Stimulated activated CD8-positive, alpha-beta memory T cell treated with anti-CD3 and anti-CD28 coated beads, Interleukin-12 subunit alpha, Interleukin-12 subunit beta, amount 100 ng/mL, for 24 hours (primary cell): ENCODE data around the gene ADAMTS12.
"Not testable (repeated sequence)": the region's sequence is repeated elsewhere in the genome, so short reads cannot be mapped to it uniquely, and the experiment has no call there.

Experiments
- DNase-seq: peaks from one replicate; pipeline ENCODE4 v3.0.0-alpha.2; 2020; ENCODE audit errors: extremely low read depth

Gene ADAMTS12, protein sequence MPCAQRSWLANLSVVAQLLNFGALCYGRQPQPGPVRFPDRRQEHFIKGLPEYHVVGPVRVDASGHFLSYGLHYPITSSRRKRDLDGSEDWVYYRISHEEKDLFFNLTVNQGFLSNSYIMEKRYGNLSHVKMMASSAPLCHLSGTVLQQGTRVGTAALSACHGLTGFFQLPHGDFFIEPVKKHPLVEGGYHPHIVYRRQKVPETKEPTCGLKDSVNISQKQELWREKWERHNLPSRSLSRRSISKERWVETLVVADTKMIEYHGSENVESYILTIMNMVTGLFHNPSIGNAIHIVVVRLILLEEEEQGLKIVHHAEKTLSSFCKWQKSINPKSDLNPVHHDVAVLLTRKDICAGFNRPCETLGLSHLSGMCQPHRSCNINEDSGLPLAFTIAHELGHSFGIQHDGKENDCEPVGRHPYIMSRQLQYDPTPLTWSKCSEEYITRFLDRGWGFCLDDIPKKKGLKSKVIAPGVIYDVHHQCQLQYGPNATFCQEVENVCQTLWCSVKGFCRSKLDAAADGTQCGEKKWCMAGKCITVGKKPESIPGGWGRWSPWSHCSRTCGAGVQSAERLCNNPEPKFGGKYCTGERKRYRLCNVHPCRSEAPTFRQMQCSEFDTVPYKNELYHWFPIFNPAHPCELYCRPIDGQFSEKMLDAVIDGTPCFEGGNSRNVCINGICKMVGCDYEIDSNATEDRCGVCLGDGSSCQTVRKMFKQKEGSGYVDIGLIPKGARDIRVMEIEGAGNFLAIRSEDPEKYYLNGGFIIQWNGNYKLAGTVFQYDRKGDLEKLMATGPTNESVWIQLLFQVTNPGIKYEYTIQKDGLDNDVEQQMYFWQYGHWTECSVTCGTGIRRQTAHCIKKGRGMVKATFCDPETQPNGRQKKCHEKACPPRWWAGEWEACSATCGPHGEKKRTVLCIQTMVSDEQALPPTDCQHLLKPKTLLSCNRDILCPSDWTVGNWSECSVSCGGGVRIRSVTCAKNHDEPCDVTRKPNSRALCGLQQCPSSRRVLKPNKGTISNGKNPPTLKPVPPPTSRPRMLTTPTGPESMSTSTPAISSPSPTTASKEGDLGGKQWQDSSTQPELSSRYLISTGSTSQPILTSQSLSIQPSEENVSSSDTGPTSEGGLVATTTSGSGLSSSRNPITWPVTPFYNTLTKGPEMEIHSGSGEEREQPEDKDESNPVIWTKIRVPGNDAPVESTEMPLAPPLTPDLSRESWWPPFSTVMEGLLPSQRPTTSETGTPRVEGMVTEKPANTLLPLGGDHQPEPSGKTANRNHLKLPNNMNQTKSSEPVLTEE (N-terminal part only)

DNA sequence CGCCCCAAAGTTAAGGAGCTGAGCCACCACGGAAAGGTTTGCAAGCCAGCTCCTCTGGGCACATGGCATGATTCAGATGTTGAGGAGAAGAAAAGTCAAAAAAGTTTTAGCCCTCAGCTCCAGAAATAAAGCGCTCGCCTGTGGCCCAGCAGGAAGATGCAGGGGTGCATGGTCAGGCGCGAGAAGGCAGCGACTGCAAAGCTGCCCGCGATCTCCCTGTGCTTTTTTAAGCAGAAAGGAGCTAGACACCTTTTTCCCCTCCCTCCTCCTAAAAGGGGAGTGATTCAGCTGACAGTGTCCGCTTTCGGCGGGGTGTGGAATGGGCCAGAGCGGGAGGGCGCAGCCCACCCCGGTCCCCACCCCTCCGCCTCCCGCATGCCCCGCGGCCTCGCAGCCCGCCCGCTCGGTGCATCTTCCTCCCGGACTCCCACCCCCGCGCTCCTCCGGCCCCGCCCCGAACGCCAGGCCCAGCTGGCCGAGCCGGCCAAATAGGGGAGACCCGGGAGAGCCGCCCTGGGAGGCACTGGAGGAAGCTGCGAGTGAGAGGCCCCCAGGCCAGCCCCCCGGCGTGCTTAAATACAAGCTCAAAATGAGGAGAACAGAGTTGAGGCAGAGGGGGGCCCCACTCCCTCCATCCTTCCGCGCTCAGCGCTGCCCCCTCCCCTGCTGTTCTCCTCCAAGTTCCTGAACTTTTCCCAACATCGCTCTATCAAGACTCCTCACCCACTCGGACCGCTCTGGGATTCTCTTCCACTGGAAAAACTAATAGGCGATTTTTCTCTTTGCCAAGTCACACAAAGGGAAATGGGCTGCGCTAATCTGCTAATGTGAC is at the start of gene ADAMTS12:
TSS of gene ADAMTS12 (minus strand) at position 203 of the 832 bp plus-strand sequence. CDS start at position 69, 134 bp downstream.
- no peak for DNase-seq

DNA sequence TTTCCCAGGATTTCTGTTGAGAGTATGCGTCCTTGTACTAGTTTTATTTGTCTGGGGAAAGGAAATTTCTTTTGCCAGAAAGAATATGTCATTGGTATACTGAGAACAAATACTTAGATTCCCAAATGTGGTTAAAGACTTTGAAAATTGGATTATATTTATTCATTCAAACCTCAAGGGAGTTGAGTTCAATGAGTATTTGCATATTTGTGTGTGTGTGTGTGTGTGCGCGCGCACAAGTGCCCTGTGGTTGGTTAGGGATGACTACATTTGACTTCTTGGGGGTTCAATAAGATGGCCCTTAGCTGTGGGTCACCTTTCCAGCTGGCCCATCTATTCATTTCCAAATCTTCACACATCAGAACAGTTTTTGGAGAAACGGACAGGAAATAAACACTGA is 49.3 kb upstream of the ADAMTS12 start:
- DNase-seq: no peak

DNA sequence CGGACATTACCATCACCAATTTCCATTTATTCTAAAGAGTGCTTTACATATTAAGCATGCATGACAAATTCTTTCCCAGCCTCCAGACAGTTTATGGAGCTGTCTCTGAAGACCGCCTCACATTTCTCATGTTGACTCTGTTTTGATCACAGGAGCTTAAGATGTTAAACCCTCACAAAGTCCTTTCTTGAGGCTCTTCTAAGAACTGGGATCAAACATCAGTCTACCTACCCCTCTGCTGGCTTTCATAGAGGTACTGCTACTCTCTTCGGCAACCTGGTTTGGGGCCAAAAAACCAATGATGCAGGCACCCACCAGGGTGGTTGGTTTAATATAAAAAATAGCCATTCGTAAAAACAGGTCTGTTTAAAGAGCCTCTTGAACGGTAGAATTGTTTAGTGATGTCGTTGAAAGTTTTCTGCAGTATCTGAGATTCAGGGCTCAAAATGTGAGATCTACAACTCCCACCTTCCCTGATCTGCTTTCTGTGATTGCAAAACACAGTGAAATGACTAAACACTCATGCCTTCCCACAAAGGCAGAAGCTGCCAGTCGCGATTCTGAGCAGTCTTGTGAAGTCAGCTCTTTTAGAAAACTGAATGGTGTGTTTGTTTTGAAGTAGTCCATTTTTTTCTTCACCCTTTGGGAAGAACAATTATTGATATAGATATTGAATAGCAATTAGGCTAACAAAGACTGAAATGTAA is 47.9 kb upstream of the ADAMTS12 start:
- DNase-seq: no peak

- no peak for DNase-seq
These were observed 47.1 kb upstream of the ADAMTS12 start for GRCh38 chr5:33938881-33939280.

- DNase-seq: no peak
These were observed 46.7 kb upstream of the ADAMTS12 start for GRCh38 chr5:33938507-33938796.

GRCh38 chr5:33937707-33938506 is 46.1 kb upstream of the ADAMTS12 start:
- no peak for DNase-seq

DNA sequence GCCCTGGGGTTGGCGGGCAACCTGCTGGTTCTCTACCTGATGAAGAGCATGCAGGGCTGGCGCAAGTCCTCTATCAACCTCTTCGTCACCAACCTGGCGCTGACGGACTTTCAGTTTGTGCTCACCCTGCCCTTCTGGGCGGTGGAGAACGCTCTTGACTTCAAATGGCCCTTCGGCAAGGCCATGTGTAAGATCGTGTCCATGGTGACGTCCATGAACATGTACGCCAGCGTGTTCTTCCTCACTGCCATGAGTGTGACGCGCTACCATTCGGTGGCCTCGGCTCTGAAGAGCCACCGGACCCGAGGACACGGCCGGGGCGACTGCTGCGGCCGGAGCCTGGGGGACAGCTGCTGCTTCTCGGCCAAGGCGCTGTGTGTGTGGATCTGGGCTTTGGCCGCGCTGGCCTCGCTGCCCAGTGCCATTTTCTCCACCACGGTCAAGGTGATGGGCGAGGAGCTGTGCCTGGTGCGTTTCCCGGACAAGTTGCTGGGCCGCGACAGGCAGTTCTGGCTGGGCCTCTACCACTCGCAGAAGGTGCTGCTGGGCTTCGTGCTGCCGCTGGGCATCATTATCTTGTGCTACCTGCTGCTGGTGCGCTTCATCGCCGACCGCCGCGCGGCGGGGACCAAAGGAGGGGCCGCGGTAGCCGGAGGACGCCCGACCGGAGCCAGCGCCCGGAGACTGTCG is 45.4 kb upstream of the ADAMTS12 start:
- no peak for DNase-seq

GRCh38 chr5:33936381-33937016 is 44.7 kb upstream of the ADAMTS12 start, which contains the start of gene RXFP3:
Gene RXFP3, plus strand, starts transcription at chr5:33936386. Its CDS starts 355 bp downstream, at chr5:33936741.
- no peak for DNase-seq

DNA sequence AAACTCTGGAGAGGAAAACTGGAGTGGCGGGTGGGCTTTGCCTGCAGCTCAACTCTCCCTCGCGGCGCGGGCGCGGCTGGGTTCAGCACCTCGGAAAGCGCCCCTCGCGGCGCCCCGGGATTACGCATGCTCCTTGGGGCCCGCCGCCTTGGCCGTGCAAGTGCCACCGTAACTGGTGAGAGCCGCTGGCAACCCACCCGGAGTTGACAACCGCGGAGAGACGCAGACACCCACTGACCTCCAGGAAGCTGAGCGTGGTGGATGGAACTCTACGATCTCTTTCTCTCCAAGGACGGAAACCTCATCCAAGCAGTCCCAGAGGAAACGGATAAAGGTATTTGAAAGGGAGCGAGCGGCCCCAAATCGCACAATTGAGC is 44.2 kb upstream of the ADAMTS12 start:
- no peak for DNase-seq

DNA sequence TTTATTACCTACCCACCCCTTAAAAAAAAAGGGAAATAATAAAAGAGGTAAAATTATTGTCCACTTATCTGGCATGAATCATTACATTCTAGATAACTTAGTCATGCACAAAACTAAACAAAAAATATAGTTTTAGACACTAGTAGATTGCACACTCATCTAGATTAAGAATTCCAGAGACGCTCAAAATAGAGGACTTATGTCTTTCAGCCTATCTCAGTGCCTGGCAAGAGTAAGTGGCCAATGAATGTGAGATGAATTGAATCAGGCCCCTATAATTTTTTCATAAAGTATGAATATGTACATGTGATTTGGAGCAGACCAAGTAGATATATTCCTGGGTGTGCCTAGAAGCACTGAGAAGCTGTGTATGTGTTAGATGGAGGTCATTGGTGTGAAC is 42.4 kb upstream of the ADAMTS12 start:
- no peak for DNase-seq

DNA sequence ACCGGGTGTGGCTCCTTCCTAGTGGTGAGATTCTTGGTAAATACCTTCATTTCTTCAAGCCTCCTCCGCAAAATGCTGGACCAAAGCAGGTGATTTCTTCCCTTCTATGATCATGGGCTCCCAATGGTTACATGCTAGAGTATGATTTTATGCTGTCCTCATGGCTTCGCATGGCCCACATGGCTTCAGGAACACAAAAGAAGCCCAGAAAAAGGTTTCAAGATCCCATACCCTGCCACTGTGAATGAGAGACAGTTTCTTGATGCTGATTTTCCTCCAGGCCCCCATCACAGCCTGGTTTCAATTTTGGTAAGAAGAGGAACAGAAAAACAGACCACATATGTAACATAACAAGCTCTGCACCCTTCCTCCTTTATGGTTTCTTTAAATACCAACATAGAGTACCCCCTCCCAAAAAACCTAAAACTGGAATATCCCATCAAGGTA is 42.0 kb upstream of the ADAMTS12 start:
- no peak for DNase-seq

DNA sequence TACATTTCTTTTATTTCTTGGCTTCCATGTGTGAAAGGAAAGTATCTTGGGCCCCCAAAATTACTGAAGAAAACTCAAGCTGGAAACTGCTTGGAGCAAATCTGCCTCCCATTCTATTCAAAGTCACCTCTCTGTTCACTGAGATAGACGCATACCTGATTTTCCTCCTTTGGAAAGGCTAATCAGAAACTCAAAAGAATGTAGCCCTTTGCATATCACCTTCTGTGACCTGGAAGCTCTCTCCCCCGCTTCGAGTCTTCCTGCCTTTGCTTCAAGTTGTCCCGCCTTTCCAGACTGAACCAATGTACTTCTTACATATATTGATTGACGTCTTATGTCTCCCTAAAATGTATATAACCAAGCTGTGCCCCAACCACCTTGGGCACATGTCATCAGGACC is 39.3 kb upstream of the ADAMTS12 start:
- DNase-seq: no peak

DNA sequence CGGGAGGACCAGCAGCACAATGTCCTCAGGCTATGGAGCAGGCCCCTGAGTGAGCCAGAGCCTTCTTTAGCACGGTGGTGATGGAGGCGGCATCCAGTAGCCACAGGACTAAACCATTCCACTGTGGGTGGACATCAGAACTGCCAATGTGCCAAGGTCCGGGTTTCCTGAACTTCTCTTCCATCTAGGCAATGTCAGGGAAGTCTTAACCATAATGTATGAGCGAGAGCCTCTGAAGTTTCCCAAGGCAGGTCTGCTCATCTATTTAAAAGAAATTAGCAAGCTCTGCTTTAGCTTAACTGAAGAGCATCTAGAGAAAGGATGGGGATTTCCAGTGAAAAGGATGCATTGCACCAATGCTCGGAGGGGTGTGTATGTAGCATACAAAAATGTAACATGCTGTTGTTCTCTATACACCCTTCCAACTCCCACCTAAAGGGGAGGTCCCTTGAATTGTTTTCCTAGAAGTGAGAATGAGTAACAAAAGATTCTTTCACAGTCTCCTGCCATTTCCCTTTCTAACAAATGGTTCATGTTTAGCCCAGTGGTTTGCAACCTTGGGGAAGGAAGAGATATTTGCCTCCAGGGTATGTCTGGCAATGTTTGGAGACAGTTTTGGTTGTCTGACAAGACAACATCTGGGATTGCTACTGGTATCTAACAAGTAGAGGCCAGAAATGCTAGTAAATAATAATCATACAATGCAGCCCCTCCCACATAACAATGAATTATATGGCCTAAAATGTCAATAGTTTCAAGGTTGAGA is 38.3 kb upstream of the ADAMTS12 start:
- DNase-seq: no peak

DNA sequence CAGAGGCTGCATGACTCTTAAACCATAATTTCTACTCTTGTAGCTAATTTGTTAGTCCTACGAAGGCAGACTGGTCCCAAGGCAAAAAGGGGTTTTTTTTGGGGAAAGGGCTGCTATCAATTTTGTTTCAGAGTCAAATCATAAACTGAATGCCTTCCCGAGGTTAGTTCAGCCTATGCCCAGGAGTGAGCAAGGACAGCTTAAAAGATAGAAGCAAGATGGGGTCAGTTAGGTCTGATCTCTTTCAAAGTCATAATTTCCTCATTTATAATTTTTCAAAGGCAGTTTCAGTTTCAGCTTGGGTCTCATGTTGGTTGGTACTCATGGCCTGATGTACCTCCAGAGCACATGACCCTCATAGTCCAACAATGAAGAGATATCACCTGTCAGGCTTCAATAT is 36.5 kb upstream of the ADAMTS12 start:
- DNase-seq: no peak

- no peak for DNase-seq
These were observed 35.9 kb upstream of the ADAMTS12 start for GRCh38 chr5:33927685-33928084.

DNA sequence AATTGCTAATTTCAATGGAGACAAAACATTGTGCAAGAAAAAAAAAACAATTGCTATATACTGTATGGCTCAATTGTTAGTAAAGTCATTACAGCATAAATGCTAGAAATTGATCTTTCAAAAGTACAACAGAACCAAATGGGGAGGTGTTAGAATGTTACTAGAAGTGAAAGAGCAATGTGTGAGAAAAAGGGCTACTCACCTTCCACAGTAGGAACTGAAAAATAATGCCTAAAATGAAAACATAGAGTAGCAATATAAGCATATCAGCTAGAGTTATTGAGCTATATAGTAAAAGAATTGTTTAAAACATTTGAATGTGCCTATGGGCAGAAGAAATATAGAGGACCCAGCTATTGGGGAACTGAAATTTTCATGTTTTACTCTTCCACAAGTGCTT is 33.5 kb upstream of the ADAMTS12 start:
- DNase-seq: no peak

GRCh38 chr5:33921002-33921401 is 29.2 kb upstream of the ADAMTS12 start:
- DNase-seq: no peak

DNA sequence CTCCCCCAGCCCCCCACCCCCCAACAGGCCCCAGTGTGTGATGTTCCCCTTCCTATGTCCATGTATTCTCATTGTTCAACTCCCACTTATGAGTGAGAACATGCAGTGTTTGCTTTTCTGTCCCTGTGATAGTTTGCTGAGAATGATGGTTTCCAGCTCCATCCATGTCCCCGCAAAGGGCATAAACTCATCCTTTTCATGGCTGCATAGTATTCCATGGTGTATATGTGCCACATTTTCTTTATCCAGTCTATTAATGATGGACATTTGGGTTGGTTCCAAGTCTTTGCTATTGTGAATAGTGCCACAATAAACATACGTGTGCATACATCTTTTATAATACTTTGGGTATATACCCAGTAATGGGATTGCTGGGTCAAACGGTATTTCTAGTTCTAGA is 23.1 kb upstream of the ADAMTS12 start:
- not testable (repeated sequence) for DNase-seq
